ENCODE results near the gene TTC39C.

Gene TTC39C

GRCh38 chr18:23992089-23992940 lies 22.2 kb upstream of the TTC39C start:
- no peak for DNase-seq

GRCh38 chr18:23992941-23993280 lies 21.6 kb upstream of the TTC39C start:
- no peak for DNase-seq

- no peak for DNase-seq
These were observed 20.1 kb upstream of the TTC39C start for GRCh38 chr18:23994361-23994902.

GRCh38 chr18:23995180-23995579 lies 19.4 kb upstream of the TTC39C start:
- DNase-seq, result no peak

GRCh38 chr18:23998018-23998417 lies 16.5 kb upstream of the TTC39C start:
- no peak for DNase-seq

- no peak for DNase-seq
These were observed 15.7 kb upstream of the TTC39C start for GRCh38 chr18:23998820-23999219.

GRCh38 chr18:24000613-24001490 lies 13.7 kb upstream of the TTC39C start:
- no peak for DNase-seq

GRCh38 chr18:24002479-24002878 lies 12.1 kb upstream of the TTC39C start:
- DNase-seq, result peak in 1 of 2 donors; percentile 17

DNA sequence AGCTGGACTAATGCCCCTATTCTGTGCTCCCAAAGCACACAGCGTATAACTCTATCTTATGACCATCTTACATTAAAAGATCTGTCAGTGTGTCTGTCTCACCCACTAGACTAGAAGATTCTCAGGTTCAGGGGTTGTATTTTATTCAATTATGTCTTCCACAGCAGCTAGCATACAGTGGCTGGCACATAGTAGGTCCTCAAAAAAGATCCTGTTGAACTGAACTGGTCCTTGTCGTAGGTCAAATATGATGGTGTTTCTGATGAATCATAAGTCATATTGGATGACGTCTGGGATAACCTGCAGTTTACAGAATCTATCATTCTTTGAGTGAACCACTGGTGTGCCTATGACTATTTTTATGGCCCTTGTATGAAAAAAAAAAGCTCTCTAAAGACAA lies 11.3 kb upstream of the TTC39C start:
- DNase-seq, result no peak

DNA sequence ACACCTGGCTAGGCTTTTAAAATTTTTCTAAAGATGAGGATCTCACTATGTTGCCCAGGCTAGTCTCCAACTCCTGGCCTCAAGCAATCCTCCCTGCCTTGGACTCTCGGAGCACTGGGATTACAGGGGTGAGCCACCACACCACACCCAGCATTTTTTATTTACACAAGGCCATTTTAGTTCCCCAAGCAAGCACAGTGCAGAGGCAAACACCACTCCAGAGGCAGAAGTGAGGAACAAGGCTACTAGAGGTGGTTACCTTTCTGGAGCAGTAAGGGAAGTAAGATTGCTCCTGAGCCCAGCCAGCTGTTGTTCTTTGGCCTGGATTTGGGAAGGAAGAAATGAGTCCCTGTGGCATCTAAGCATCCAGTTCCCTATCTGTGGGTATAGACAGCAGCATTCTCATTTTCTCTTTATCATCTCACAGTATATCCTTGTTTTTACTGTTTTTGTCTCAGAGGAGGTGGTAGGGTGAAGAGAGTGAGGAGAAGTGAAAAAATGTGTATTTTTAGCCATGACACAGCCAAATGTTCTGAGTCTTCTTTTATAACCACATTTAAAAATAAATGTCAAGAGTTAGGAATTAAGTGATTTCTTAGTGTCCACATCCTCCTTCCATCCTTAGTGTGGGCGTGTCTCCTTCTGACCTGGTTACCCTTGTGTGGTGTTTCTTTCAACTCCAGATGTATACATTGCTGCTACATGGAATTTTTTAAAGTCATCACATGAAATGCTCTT lies 10.5 kb upstream of the TTC39C start:
- DNase-seq, result peak in 1 of 2 donors; percentile 22

- no peak for DNase-seq
These were observed 7.7 kb upstream of the TTC39C start for GRCh38 chr18:24006712-24007313.

GRCh38 chr18:24009246-24009645 lies 5.3 kb upstream of the TTC39C start:
- DNase-seq, result no peak

DNA sequence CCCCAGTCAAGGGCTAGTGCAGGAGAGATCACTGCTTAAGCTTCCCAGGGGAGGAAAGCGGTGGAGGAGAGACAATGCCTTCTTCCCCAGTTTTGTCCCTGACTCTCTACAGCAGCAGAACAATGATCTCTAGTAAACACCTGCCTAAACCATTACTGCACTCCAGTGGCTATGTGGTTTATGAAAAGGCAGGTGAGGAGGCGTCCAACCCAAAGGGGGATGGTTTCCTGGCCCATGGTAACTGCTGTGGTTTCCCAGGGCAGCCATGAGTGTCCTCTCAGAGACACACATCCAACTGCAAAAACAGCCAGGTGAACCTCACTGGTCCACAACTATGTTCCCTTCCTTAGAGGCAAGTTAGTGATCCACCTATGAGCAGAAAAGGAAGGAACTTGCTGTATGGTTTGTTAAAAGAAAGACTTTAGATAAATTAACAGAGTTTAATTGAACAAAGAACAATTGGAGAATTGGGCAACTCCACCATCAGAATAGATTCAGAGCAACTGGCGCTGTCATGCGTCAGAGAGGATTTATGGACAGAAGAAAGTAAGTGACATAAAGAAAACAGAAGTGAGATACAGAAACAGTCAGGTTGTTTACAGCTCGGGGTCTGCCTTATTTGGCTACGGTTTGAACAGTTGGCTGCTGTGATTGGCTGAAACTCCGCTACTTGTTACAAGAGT lies 4.8 kb upstream of the TTC39C start:
- DNase-seq, result no peak

DNA sequence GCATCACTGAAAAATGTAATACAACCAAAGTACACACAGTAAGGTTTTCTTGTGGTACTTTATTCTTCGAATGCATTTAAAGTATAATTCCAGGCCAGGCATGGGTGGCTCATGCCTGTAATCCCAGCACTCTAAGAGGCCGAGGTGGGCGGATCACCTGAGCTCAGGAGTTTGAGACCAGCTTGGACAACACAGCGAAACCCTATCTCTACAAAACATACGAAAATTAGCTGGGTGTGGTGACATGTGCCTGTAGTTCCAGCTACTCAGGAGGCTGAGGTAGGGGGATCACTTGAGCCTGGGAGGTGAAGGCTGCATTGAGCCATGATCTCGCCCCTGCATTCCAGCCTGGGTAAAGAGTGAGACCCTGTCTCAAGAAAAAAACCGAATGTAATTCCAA lies 3.9 kb upstream of the TTC39C start:
- DNase-seq, result no peak

DNA sequence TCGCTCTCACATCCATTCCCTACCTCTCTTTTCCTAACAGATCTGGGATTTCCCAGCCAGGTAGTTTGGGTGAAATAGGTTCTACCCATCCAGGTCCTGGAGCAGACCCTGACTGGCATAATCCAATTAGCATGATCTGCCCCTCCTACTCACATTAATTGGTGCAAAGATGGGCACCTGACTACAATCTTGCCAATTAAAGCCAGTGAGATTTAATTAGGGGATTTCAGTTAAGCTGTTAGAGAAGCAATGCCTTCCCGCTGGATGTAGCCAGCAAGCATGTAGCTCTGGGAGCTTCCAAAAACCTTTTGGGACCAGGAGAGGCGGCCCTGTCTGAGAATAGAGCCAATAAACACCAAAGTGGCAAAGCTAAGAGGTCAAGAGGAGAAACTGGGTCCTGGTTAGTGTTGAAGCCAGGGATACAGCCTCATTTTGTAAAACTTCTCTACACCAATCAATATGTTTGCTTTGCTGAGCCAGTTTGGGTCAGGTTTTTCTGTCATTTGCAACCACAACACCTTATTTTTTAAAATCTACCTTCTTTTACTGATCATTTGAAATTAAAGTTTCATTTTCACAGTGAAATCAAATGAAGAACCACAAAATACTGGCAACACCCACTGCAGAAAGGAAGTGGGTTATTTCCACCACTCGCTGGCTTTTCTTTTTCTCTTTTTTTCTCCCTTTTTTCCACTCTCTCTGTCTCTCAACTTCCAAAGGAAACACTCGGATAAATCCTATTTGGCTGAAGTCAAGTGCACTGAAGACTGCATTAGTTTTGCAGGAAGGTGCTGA lies 3.2 kb upstream of the TTC39C start:
- DNase-seq, result no peak

DNA sequence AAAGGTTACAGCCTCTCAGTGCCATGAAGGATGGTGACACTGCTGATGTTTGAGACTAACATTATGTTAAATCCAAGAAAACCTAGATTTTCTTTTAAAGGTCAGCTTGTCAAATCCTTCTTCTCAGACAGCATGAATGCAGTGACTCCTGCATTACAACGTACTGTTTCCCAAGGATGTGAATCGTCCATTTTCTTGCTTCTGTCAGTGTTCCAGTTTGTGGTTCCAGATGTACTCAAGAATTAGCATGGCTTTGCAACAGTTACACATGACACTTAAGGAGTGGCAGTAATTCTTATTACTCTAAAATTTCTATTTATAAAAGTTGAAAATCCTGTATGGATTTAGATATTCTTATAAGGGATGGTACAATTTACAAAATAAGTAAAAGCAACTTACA lies 1.5 kb upstream of the TTC39C start:
- peak; percentile 27 to 46 for DNase-seq

- peak; percentile 68 to 77 for DNase-seq
These were observed 558 bp downstream of the TTC39C start for GRCh38 chr18:24014986-24015638.

GRCh38 chr18:24015639-24016631 lies 1.4 kb downstream of the TTC39C start:
- peak in 1 of 2 donors; percentile 15 for DNase-seq

GRCh38 chr18:24016643-24017042 lies 2.1 kb downstream of the TTC39C start:
- DNase-seq, result no peak

All from inflammatory macrophage (primary cell).